Measurements from ENCODE around the gene CLIP2.
"Not testable (repeated sequence)": the region's sequence is repeated elsewhere in the genome, so short reads cannot be mapped to it uniquely, and the experiment has no call there.

The CLIP2 gene

GRCh38 chr7:74292757-74293576 is 3.8 kb downstream of the CLIP2 start:
- in situ Hi-C loops (cut with MboI; ENCODE audit: low pct_unique_long_range_greater_than_20kb, low sequenced_read_pairs): no loop called here

GRCh38 chr7:74293577-74293908 is 4.3 kb downstream of the CLIP2 start:
- in situ Hi-C loops (cut with MboI; ENCODE audit: low pct_unique_long_range_greater_than_20kb, low sequenced_read_pairs): no loop called here
- no peak for DNase-seq

More at GRCh38 chr7:74292757-74293576, 3.8 kb downstream of the CLIP2 start:
- peak; percentile 49 for DNase-seq

GRCh38 chr7:74294191-74294998 is 5.2 kb downstream of the CLIP2 start:
- no peak for DNase-seq

GRCh38 chr7:74297516-74298233 is 8.5 kb downstream of the CLIP2 start:
- DNase-seq: no peak
- in situ Hi-C loops (cut with MboI; ENCODE audit: low pct_unique_long_range_greater_than_20kb, low sequenced_read_pairs): no loop called here

More at GRCh38 chr7:74294191-74294998, 5.2 kb downstream of the CLIP2 start:
- in situ Hi-C loops (cut with MboI; ENCODE audit: low pct_unique_long_range_greater_than_20kb, low sequenced_read_pairs): no loop called here

- no peak for DNase-seq
- in situ Hi-C loops (cut with MboI; ENCODE audit: low pct_unique_long_range_greater_than_20kb, low sequenced_read_pairs): no loop called here
These were observed 10.2 kb downstream of the CLIP2 start for GRCh38 chr7:74299401-74299800.

GRCh38 chr7:74300926-74301325 is 11.7 kb downstream of the CLIP2 start:
- DNase-seq: no peak
- in situ Hi-C loops (cut with MboI; ENCODE audit: low pct_unique_long_range_greater_than_20kb, low sequenced_read_pairs): loop anchor here (10.0 kb wide), 1 partner anchor 74 kb away; no protein-coding TSS in a partner anchor

GRCh38 chr7:74302745-74303221 is 13.6 kb downstream of the CLIP2 start:
- in situ Hi-C loops (cut with MboI; ENCODE audit: low pct_unique_long_range_greater_than_20kb, low sequenced_read_pairs): loop anchor here (10.0 kb wide), 1 partner anchor 72 kb away; no protein-coding TSS in a partner anchor
- DNase-seq: no peak

GRCh38 chr7:74304550-74304949 is 15.3 kb downstream of the CLIP2 start:
- DNase-seq: no peak
- in situ Hi-C loops (cut with MboI; ENCODE audit: low pct_unique_long_range_greater_than_20kb, low sequenced_read_pairs): loop anchor here (10.0 kb wide), 1 partner anchor 70 kb away; no protein-coding TSS in a partner anchor

GRCh38 chr7:74306004-74306729 is 17.0 kb downstream of the CLIP2 start:
- no peak for DNase-seq
- in situ Hi-C loops (cut with MboI; ENCODE audit: low pct_unique_long_range_greater_than_20kb, low sequenced_read_pairs): loop anchor here (10.0 kb wide), 1 partner anchor 69 kb away; no protein-coding TSS in a partner anchor

- in situ Hi-C loops (cut with MboI; ENCODE audit: low pct_unique_long_range_greater_than_20kb, low sequenced_read_pairs): loop anchor here (10.0 kb wide), 1 partner anchor 68 kb away; no protein-coding TSS in a partner anchor
- DNase-seq: peak; percentile 40
These were observed 17.7 kb downstream of the CLIP2 start for GRCh38 chr7:74306730-74307469.

GRCh38 chr7:74307738-74308505 is 18.7 kb downstream of the CLIP2 start:
- in situ Hi-C loops (cut with MboI; ENCODE audit: low pct_unique_long_range_greater_than_20kb, low sequenced_read_pairs): loop anchor here (10.0 kb wide), 1 partner anchor 67 kb away; no protein-coding TSS in a partner anchor
- DNase-seq: no peak

- DNase-seq: no peak
- in situ Hi-C loops (cut with MboI; ENCODE audit: low pct_unique_long_range_greater_than_20kb, low sequenced_read_pairs): loop anchor here (10.0 kb wide), 1 partner anchor 66 kb away; no protein-coding TSS in a partner anchor
These were observed 20.0 kb downstream of the CLIP2 start for GRCh38 chr7:74309181-74309580.

GRCh38 chr7:74311305-74311744 is 22.1 kb downstream of the CLIP2 start:
- in situ Hi-C loops (cut with MboI; ENCODE audit: low pct_unique_long_range_greater_than_20kb, low sequenced_read_pairs): no loop called here

GRCh38 chr7:74312418-74313028 is 23.3 kb downstream of the CLIP2 start:
- no peak for DNase-seq
- in situ Hi-C loops (cut with MboI; ENCODE audit: low pct_unique_long_range_greater_than_20kb, low sequenced_read_pairs): no loop called here

More at GRCh38 chr7:74311305-74311744, 22.1 kb downstream of the CLIP2 start:
- DNase-seq: no peak

- DNase-seq; in situ Hi-C loops (cut with MboI; ENCODE audit: low pct_unique_long_range_greater_than_20kb, low sequenced_read_pairs): not testable (repeated sequence)
These were observed 26.7 kb downstream of the CLIP2 start for GRCh38 chr7:74315891-74316290.

- in situ Hi-C loops (cut with MboI; ENCODE audit: low pct_unique_long_range_greater_than_20kb, low sequenced_read_pairs): no loop called here
- DNase-seq: no peak
These were observed 28.1 kb downstream of the CLIP2 start for GRCh38 chr7:74317146-74317782.

Data from KBM-7 (cell line).